Measurements from ENCODE around the gene PBX1.

DNA sequence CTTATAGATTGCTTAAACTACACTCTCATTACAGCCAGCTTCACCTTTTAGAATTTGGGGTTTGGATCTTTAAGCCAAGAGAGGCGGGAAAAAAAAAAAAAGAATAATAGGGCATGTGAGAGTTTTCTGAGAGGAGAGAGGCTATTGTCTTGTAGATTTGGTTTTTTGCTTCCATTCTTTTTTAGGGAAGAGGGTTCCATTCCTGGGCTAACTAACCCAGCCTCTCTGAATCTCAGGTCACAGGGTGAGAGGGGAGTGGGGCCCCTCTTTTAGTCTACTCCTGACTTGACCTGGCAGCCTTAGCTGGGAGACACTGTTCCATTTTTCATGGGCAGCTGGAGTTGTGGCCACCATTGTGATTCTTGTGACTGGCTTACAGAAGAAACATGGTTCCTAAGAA, 24.2 kb downstream of the PBX1 start:
- no peak for TF ChIP-seq BACH1 (IDR thresholded peaks at IDR 0.05; ENCODE audit: borderline replicate concordance)
- TF ChIP-seq, protein P1, sequence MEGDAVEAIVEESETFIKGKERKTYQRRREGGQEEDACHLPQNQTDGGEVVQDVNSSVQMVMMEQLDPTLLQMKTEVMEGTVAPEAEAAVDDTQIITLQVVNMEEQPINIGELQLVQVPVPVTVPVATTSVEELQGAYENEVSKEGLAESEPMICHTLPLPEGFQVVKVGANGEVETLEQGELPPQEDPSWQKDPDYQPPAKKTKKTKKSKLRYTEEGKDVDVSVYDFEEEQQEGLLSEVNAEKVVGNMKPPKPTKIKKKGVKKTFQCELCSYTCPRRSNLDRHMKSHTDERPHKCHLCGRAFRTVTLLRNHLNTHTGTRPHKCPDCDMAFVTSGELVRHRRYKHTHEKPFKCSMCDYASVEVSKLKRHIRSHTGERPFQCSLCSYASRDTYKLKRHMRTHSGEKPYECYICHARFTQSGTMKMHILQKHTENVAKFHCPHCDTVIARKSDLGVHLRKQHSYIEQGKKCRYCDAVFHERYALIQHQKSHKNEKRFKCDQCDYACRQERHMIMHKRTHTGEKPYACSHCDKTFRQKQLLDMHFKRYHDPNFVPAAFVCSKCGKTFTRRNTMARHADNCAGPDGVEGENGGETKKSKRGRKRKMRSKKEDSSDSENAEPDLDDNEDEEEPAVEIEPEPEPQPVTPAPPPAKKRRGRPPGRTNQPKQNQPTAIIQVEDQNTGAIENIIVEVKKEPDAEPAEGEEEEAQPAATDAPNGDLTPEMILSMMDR (IDR thresholded peaks at IDR 0.05 in 2 of 3, conservative IDR thresholded peaks at IDR 0.05 in 1 of 3; ENCODE audit: control insufficient read depth in 2 of 3, extremely low read depth in 1 of 3, insufficient read depth in 1 of 3, low read depth in 3 of 3, low read length in 3 of 3), result no peak
- TF ChIP-seq ATF7 (IDR thresholded peaks at IDR 0.05; ENCODE audit: low read depth), result no peak
- no peak for TF ChIP-seq SIN3A (IDR thresholded peaks at IDR 0.05; ENCODE audit: low read depth, low read length)
- TF ChIP-seq YBX1 (IDR thresholded peaks at IDR 0.05), result no peak
- TF ChIP-seq CBX5 (IDR thresholded peaks at IDR 0.05; ENCODE audit: low read depth), result no peak
- no peak for TF ChIP-seq ZSCAN29 (IDR thresholded peaks at IDR 0.05)
- TF ChIP-seq POLR2AphosphoS5 (IDR thresholded peaks at IDR 0.05; ENCODE audit: low read length), result no peak
